GM12872 (cell line): ENCODE data around the gene CSTF1.

Experiments
- TF ChIP-seq, protein P1 (sequence below): IDR thresholded peaks from 3 replicates; pipeline ENCODE4 v1.5.1; 2011; ENCODE audit warnings: low read depth, mild to moderate bottlenecking, low read length, moderate library complexity; ENCODE audit not compliant: insufficient read depth

CSTF1 gene

DNA sequence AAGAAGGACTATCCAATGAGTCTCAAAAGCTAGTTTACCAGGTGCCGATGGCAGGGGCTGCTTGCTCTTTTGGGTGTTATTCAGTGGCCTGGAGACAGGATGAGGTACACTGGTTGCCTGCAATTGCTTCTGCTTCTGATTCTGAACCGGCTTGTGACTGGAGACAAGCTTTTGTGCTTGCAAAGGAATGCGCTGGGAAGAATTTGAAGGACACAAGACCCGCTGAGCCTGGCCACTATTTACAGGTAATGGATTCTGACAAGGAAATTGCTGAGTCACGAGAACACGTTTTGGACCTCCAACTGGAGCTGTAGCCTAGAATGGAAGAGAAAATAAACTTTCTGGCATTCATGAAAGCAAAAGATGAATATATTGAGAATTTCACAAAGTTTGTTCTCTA is 6.2 kb upstream of the CSTF1 start:
- TF ChIP-seq, protein P1, sequence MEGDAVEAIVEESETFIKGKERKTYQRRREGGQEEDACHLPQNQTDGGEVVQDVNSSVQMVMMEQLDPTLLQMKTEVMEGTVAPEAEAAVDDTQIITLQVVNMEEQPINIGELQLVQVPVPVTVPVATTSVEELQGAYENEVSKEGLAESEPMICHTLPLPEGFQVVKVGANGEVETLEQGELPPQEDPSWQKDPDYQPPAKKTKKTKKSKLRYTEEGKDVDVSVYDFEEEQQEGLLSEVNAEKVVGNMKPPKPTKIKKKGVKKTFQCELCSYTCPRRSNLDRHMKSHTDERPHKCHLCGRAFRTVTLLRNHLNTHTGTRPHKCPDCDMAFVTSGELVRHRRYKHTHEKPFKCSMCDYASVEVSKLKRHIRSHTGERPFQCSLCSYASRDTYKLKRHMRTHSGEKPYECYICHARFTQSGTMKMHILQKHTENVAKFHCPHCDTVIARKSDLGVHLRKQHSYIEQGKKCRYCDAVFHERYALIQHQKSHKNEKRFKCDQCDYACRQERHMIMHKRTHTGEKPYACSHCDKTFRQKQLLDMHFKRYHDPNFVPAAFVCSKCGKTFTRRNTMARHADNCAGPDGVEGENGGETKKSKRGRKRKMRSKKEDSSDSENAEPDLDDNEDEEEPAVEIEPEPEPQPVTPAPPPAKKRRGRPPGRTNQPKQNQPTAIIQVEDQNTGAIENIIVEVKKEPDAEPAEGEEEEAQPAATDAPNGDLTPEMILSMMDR: no peak

DNA sequence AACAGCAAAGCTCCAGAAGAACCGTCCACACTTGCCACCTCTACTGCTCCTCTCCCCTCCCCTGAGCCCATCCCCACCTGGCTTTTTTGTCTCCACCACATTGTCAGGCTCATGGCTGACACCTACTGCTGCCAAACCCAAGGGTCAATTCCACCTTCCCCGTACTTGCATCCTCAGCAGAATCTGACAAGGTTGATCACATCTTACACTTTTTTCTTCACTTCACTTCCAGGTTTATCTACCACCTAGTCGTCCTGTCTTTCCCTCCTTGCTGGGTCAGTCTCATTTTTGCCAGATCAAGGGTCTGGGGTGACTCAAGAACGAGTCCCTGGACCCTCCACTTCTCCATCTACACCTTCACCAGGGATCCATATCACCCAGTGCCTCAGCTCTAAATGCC is 3.6 kb upstream of the CSTF1 start:
- TF ChIP-seq, protein P1: no peak

DNA sequence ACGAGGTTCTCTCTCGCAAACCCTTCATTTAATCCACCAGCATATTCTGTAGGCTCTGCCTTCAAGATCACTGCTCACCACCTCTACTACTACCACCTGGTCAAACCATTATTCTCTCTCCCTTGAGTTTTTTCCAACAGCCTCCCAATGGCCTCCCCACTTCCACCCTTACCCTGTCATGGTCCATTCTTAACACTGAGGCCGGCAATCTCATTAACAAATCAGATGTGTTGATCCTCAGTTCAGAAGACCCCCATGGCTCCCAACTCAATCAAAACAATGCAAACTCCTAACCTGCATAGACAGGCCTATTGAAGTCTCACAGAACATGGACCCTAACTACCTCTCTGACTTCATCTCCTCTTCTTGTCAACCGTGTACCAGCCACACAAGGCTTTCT is 2.6 kb upstream of the CSTF1 start:
- TF ChIP-seq, protein P1: no peak

DNA sequence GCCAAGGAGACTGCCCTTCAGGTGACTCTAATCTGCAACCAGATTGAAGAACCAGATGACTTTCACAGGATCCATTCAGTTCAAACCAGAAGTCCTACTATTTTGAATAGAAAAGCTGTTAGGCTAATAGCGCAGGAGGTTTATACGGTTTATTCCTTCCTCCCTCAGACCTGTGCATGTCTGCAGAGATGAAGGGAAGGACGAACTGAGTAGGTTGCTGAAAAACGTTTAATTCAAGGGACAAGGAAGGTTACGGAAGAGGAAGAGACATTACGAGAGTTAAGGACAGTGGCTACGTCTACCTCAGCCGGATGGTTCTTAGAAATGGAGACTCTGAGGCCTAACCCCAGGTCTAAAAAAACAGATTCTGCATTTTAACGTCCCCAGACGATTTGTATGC is 1.4 kb upstream of the CSTF1 start:
- TF ChIP-seq, protein P1: no peak

DNA sequence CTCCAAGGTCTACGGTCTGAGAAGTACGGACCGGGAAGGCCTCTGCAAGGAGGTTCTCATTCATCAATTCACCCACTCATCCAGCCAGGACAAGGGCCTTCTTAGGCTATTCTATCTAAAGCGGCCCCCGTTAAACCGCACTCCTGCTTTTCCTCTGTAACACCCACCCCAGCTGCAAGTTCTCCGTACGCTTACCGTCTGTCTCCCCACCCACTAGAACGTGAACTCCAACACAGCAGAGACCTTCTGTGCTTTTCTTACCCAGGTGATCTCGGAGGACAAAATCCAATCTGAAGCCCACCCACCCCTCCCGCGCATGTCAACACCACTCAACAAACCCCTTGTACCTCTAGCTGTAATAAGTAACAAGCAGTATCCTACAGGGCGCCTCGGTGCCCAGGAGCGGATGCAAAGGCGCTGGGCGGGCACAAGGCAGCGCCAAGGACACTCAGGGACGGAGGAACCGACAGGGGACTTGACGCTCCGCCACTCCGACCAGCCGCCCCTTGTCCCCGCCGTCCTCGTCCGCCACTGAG is 781 bp upstream of the CSTF1 start:
- TF ChIP-seq, protein P1: no peak

DNA sequence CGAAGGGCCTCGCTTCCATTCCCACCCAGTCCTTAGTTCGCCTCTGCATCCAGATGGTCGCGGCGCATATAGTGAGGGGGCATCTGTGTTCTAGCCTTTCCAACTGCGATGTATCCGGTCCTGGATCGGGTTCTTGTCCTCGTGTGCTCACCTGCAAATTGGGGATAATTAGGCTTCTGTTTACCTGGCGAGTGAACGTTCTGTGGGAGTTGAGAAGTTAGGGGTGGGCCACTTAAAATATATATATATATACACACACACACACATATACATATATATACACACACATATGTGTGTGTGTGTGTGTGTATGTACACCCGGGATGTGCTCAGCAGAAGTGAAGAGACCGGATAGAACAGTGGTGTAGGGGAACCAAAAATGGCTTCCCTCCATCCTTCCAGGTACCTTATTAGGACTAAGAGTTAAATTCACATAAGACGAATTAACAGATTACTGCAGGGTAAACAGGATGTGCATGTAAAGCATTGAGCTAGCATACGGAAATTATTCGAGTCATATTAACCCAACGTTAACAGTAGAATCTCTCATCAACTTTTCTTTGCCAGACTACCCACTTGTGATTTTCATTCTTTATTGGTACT is 537 bp downstream of the CSTF1 start:
- TF ChIP-seq, protein P1: no peak

DNA sequence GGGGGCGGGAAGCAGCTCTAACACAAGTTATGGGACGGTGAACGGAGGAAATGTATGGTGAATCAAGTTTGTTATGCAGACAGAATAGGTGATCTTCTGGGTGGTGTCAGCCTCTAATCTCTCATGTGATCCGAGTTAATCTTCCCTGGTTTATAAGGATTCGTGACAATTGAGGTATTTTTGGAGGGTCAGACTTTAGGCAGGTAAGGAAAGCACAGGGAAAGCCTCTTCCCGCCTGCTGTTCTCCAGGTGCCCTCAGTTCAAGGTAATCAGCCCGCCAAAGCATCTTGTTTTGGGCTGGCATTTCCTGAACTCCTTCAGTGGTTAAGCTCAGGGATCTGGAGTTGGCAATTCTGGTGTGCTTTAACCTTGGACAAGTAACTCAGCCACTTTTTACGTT is 1.2 kb downstream of the CSTF1 start:
- TF ChIP-seq, protein P1: no peak
